AG04449 (cell line): ENCODE data around the gene PTPN2.

Source experiments
- CTCF ChIA-PET: fragments of 350-600 bp; formaldehyde crosslinking; extraction: SDS; loops from one replicate; lab custom pipeline; 2021; ENCODE audit warnings: antibody characterized with exemption; lab: Yijun Ruan, JAX
- POLR2A ChIA-PET: fragments of 400-600, 350-600 bp; formaldehyde crosslinking; extraction: SDS; loops from one replicate; lab custom pipeline; 2020; ENCODE audit warnings: antibody characterized with exemption, inconsistent platforms; lab: Yijun Ruan, JAX
- DNase-seq: peaks from one replicate; pipeline ENCODE4 v3.0.0-alpha.2; 2010; ENCODE audit warnings: low read depth, low spot score
- H3K4me3 ChIP-seq: 2 replicates; pipeline ENCODE4 v1.5.1; 2011; ENCODE audit warnings: low read depth, mild to moderate bottlenecking, control low read depth, low read length
- TF ChIP-seq, protein P1 (sequence below): IDR thresholded peaks from one replicate; pipeline ENCODE4 v1.5.1; 2011; ENCODE audit warnings: mild to moderate bottlenecking, moderate library complexity, low read length, control low read depth, inconsistent platforms; ENCODE audit not compliant: insufficient read depth; ENCODE audit errors: missing control alignments

PTPN2 gene

DNA sequence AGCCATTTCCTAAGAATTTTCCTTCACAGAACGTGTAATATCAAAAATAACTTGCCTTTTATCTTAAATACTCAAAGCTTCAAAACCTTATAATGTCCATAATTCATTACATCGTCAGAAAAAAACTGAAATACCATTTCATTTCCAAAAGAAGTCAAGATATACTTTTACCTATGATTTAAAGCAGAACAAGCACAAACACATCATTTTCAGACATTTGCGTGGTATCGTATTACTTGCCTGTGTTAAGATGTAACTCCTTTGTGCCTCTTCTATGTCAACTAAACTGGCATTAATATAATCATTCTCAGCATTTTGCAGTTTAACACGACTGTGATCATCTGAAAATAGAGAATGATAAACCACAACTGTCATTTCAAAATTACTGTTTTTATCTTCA lies 47.5 kb downstream of the PTPN2 start:
- DNase-seq, result no peak
- TF ChIP-seq, protein P1, sequence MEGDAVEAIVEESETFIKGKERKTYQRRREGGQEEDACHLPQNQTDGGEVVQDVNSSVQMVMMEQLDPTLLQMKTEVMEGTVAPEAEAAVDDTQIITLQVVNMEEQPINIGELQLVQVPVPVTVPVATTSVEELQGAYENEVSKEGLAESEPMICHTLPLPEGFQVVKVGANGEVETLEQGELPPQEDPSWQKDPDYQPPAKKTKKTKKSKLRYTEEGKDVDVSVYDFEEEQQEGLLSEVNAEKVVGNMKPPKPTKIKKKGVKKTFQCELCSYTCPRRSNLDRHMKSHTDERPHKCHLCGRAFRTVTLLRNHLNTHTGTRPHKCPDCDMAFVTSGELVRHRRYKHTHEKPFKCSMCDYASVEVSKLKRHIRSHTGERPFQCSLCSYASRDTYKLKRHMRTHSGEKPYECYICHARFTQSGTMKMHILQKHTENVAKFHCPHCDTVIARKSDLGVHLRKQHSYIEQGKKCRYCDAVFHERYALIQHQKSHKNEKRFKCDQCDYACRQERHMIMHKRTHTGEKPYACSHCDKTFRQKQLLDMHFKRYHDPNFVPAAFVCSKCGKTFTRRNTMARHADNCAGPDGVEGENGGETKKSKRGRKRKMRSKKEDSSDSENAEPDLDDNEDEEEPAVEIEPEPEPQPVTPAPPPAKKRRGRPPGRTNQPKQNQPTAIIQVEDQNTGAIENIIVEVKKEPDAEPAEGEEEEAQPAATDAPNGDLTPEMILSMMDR, result no peak
- H3K4me3 ChIP-seq, result no peak overlapping the region
- CTCF ChIA-PET, result interaction anchor here (1.0 kb wide), 1 partner anchor 57 kb away, joined by 3 read pairs; no protein-coding TSS in a partner anchor
- POLR2A ChIA-PET, result no interaction called here

DNA sequence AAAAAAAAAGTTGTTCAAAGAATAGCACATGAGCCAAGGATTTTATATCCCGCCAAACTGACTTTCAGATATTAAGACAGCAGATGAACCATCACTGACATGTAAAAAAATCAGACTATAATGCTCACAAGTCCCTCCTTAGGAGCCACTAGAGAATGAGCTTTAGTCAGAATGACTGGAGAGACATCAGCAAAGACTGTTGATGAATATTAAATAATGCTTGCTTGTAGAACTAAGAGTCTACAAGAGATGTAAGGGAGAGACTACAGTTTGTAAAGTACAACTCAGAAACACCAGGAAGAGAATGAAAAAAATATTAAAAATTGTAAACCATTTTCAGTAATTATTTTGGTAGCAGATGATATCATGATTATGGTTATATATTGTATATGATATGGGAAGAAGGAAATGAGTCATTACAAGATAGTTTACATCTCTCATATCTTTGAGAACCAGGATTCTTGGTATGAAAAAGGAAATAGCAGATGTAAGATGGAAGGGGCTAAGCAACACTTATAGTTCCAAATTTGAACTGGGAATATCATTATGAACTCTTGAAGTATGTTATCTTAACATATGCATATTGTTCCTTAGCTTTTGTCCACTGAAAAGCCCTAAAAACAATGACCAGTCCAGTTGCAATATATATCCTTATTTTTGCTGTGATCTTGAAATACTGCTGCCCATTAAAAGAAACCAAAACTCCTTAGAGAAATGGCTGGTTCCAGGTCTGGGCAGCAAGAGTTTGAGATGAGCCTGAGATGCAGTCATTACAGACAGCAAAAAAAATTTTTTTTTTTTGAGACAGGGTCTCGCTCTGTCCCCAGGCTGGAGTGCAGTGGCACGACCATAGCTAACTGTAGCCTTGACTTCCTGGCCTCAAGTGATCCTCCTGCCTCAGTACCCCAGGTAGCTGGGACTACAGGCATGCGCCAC lies 55.7 kb downstream of the PTPN2 start:
- POLR2A ChIA-PET, result no interaction called here
- no peak overlapping the region for H3K4me3 ChIP-seq
- TF ChIP-seq, protein P1, result no peak
- CTCF ChIA-PET, result no interaction called here
- no peak for DNase-seq

GRCh38 chr18:12827588-12827987 lies 56.4 kb downstream of the PTPN2 start:
- POLR2A ChIA-PET, result no interaction called here
- TF ChIP-seq, protein P1, result no peak
- no peak overlapping the region for H3K4me3 ChIP-seq
- no peak for DNase-seq
- CTCF ChIA-PET, result no interaction called here

GRCh38 chr18:12825230-12825629 lies 58.8 kb downstream of the PTPN2 start:
- TF ChIP-seq, protein P1, result no peak
- ChIA-PET POLR2A (no interaction called here), CTCF (interaction anchor here (1.1 kb wide), 1 partner anchor 14 kb away, joined by 5 read pairs; no protein-coding TSS in a partner anchor)
- no peak for DNase-seq
- H3K4me3 ChIP-seq, result no peak overlapping the region

GRCh38 chr18:12823892-12824291 lies 60.1 kb downstream of the PTPN2 start:
- no peak overlapping the region for H3K4me3 ChIP-seq
- no peak for DNase-seq
- CTCF ChIA-PET, result interaction anchor here (1.0 to 1.3 kb wide), 2 partner anchors 70 to 111 kb away, joined by 3 read pairs; no protein-coding TSS in a partner anchor
- POLR2A ChIA-PET, result no interaction called here
- TF ChIP-seq, protein P1, result no peak

DNA sequence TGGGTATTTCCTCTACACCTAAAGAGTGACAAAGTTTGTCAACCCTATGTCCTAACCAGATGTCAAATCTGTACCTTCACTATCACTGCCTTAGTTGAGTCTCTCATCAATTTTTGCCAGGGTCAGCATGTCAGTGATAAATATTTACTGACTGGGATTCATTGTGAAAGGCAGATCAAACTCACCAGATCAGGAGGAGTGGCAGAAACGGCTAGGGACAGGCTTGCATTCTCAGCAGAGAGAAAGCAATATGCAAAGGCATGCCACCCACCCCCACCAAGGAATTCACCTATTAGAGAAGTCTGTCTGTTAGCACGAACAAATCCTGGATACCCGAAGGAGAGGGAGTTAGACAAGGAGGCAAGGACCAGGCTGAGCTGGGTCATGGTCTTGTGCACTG lies 62.6 kb downstream of the PTPN2 start:
- POLR2A ChIA-PET, result no interaction called here
- TF ChIP-seq, protein P1, result no peak
- CTCF ChIA-PET, result no interaction called here
- no peak for DNase-seq
- H3K4me3 ChIP-seq, result no peak overlapping the region
